ENCODE measurements around the gene FRS2. TPM values are rescaled to one million over a fixed set of nuclear protein-coding genes. Genes with fewer than 3 reads are reported as not detected.

Gene FRS2
- total and polyA plus RNA-seq, 9 of the 15 experiments (the other 6 are each of a cell fraction or from before 2014, with no cell fraction given), result 1.0 to 9.1 (median 6.0) TPM

DNA sequence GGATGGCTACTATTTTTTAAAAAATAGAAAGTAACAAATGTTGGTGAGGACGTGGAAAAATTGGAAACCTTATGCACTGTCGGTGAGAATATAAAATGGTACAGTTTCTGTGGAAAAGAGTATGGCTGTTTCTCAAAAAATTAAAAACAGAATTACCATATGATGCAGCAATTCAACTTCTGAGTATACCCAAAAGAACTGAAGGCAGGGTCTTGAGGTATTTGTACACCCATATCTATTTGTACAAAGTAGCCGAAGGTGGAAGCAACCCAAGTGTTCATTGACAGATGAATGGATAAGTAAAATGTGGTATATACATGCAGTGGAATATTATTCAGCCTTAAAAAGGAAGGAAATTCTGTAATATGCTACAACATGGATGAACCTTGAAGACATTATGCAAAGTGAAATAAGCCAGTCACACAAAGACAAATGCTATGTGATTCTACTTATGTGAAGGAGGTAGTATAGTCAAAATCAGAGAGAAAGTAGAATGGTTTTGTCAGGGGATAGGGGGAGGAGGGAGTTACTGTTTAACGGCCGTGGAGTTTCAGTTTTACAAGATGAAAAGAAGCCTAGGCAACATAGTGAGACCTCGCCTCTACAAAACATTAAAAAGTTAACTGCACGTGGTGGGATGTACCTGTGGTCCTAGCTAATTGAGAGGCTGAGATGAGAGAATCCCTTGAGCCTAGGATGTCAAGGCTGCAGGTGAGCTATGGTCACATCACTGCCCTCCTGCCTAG lies 76.7 kb downstream of the FRS2 start:
- no peak for DNase-seq (ENCODE audit: extremely low read depth in 1 of 4, low spot score in 3 of 4)
- Histone ChIP-seq H3K27me3 (ENCODE audit: control insufficient read depth in 2 of 2, insufficient read depth in 2 of 2, low read length in 2 of 2) (no peaks in the 10 kb centered on the region), H3K4me2 (ENCODE audit: insufficient read depth, low read length) (no peak overlapping the region), H3K27ac (ENCODE audit: extremely low read depth, low read depth, low read length) (no peak overlapping the region), H3K4me3 (no peak overlapping the region), H3K36me3 (ENCODE audit: control insufficient read depth, insufficient read depth, low read length) (no peaks in the 10 kb centered on the region), H2AFZ (ENCODE audit: low read depth, low read length) (no peak overlapping the region), H3K9ac (ENCODE audit: insufficient read depth in 1 of 2, low read depth in 2 of 2, low read length in 2 of 2) (no peak overlapping the region), H3K4me1 (replicated peaks in 1 of 2; ENCODE audit: control insufficient read depth in 2 of 2, insufficient read depth in 2 of 2, low read length in 2 of 2) (no peaks in the 10 kb centered on the region), H4K20me1 (replicated peaks; ENCODE audit: control insufficient read depth, insufficient read depth, low read length) (no peaks in the 10 kb centered on the region), H3K79me2 (ENCODE audit: control insufficient read depth, insufficient read depth, low read length) (no peaks in the 10 kb centered on the region), H3K9me3 (replicated peaks; ENCODE audit: control insufficient read depth, insufficient read depth, low read depth, low read length) (no peaks in the 10 kb centered on the region; the same call in 1 of the 2 replicates), H3K9me1 (ENCODE audit: control insufficient read depth, insufficient read depth, low read length) (no peaks in the 10 kb centered on the region)
- no peak for TF ChIP-seq ZNF785 (CRISPR knock-in tag; IDR thresholded peaks at IDR 0.05)
- no peak for TF ChIP-seq PHB2 (IDR thresholded peaks at IDR 0.05; ENCODE audit: low read depth)
- peak; percentile 22 for TF ChIP-seq ZNF146 (CRISPR knock-in tag; IDR thresholded peaks at IDR 0.05; ENCODE audit: unreplicated experiment)
- ChIA-PET CTCF (ENCODE audit: low intra/inter-chr PET ratio) (no interaction called here), POLR2A (no interaction called here)
- in situ Hi-C loops (cut with MboI), result no loop called here
- FAIRE-seq, result no peak
- intact Hi-C loops (cut with micrococcal nuclease), result no loop called here
- 83% methylated on average over 7 of the region's 7 CpGs for WGBS (ENCODE audit: insufficient coverage, low coverage, missing lambda C conversion rate)
- no TSS peak for BruUV-seq (replicated peaks)
- no peak for ATAC-seq

DNA sequence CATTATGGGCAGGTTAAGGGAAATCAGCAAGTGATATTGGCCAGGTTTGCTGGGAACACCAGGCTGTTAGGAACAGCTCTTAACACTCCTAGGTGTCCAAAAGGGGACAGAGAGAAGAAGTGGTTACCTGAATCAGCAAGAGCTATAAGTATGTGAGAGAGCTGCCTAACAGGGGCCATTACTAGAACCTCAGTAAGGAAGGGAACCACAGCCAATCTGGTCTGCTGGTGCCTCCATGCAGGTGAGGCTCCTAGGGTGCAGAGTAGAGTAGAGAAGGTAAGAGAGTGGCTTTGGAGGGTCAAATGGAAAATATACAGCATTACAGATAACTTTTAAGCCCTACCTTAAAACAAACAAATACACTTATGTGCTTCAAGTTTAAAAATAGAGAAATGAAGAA lies 78.5 kb downstream of the FRS2 start:
- no peaks in the 10 kb centered on the region; a peak in 1 of 5 replicates for H3K4me1 ChIP-seq (replicated peaks in 1 of 2; ENCODE audit: control insufficient read depth in 2 of 2, insufficient read depth in 2 of 2, low read length in 2 of 2)
- no peak overlapping the region for H3K27ac ChIP-seq (ENCODE audit: extremely low read depth, low read depth, low read length)
- no peak for FAIRE-seq
- in situ Hi-C loops (cut with MboI) (no loop called here), intact Hi-C loops (cut with micrococcal nuclease) (no loop called here)
- H2AFZ ChIP-seq (ENCODE audit: low read depth, low read length), result no peak overlapping the region
- H3K36me3 ChIP-seq (ENCODE audit: control insufficient read depth, insufficient read depth, low read length), result no peaks in the 10 kb centered on the region
- POLR2A ChIA-PET, result interaction anchor here (0.9 kb wide), 1 partner anchor 34 kb away, joined by 3 read pairs; no protein-coding TSS in a partner anchor
- no peaks in the 10 kb centered on the region; the same call in 1 of the 2 replicates for H3K9me3 ChIP-seq (replicated peaks; ENCODE audit: control insufficient read depth, insufficient read depth, low read depth, low read length)
- no peaks in the 10 kb centered on the region for H3K27me3 ChIP-seq (ENCODE audit: control insufficient read depth in 2 of 2, insufficient read depth in 2 of 2, low read length in 2 of 2)
- no peaks in the 10 kb centered on the region for H3K9me1 ChIP-seq (ENCODE audit: control insufficient read depth, insufficient read depth, low read length)
- BruUV-seq (replicated peaks), result no TSS peak
- CTCF ChIA-PET (ENCODE audit: low intra/inter-chr PET ratio), result no interaction called here
- no peaks in the 10 kb centered on the region for H3K79me2 ChIP-seq (ENCODE audit: control insufficient read depth, insufficient read depth, low read length)
- no peaks in the 10 kb centered on the region for H4K20me1 ChIP-seq (replicated peaks; ENCODE audit: control insufficient read depth, insufficient read depth, low read length)
- no peak overlapping the region for H3K4me2 ChIP-seq (ENCODE audit: insufficient read depth, low read length)
- no peak overlapping the region for H3K4me3 ChIP-seq
- no peak for ATAC-seq
- DNase-seq (ENCODE audit: extremely low read depth in 1 of 4, low spot score in 3 of 4), result no peak
- no peak overlapping the region for H3K9ac ChIP-seq (ENCODE audit: insufficient read depth in 1 of 2, low read depth in 2 of 2, low read length in 2 of 2)
- TF ChIP-seq, protein P1, sequence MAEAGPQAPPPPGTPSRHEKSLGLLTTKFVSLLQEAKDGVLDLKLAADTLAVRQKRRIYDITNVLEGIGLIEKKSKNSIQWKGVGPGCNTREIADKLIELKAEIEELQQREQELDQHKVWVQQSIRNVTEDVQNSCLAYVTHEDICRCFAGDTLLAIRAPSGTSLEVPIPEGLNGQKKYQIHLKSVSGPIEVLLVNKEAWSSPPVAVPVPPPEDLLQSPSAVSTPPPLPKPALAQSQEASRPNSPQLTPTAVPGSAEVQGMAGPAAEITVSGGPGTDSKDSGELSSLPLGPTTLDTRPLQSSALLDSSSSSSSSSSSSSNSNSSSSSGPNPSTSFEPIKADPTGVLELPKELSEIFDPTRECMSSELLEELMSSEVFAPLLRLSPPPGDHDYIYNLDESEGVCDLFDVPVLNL (CRISPR knock-in tag; IDR thresholded peaks at IDR 0.05; ENCODE audit: low read depth), result no peak
- TF ChIP-seq PHTF2 (CRISPR knock-in tag; IDR thresholded peaks at IDR 0.05), result no peak
- TF ChIP-seq, protein P2, sequence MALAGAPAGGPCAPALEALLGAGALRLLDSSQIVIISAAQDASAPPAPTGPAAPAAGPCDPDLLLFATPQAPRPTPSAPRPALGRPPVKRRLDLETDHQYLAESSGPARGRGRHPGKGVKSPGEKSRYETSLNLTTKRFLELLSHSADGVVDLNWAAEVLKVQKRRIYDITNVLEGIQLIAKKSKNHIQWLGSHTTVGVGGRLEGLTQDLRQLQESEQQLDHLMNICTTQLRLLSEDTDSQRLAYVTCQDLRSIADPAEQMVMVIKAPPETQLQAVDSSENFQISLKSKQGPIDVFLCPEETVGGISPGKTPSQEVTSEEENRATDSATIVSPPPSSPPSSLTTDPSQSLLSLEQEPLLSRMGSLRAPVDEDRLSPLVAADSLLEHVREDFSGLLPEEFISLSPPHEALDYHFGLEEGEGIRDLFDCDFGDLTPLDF (CRISPR knock-in tag; IDR thresholded peaks at IDR 0.05), result no peak
- TF ChIP-seq, protein P3, sequence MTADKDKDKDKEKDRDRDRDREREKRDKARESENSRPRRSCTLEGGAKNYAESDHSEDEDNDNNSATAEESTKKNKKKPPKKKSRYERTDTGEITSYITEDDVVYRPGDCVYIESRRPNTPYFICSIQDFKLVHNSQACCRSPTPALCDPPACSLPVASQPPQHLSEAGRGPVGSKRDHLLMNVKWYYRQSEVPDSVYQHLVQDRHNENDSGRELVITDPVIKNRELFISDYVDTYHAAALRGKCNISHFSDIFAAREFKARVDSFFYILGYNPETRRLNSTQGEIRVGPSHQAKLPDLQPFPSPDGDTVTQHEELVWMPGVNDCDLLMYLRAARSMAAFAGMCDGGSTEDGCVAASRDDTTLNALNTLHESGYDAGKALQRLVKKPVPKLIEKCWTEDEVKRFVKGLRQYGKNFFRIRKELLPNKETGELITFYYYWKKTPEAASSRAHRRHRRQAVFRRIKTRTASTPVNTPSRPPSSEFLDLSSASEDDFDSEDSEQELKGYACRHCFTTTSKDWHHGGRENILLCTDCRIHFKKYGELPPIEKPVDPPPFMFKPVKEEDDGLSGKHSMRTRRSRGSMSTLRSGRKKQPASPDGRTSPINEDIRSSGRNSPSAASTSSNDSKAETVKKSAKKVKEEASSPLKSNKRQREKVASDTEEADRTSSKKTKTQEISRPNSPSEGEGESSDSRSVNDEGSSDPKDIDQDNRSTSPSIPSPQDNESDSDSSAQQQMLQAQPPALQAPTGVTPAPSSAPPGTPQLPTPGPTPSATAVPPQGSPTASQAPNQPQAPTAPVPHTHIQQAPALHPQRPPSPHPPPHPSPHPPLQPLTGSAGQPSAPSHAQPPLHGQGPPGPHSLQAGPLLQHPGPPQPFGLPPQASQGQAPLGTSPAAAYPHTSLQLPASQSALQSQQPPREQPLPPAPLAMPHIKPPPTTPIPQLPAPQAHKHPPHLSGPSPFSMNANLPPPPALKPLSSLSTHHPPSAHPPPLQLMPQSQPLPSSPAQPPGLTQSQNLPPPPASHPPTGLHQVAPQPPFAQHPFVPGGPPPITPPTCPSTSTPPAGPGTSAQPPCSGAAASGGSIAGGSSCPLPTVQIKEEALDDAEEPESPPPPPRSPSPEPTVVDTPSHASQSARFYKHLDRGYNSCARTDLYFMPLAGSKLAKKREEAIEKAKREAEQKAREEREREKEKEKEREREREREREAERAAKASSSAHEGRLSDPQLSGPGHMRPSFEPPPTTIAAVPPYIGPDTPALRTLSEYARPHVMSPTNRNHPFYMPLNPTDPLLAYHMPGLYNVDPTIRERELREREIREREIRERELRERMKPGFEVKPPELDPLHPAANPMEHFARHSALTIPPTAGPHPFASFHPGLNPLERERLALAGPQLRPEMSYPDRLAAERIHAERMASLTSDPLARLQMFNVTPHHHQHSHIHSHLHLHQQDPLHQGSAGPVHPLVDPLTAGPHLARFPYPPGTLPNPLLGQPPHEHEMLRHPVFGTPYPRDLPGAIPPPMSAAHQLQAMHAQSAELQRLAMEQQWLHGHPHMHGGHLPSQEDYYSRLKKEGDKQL (CRISPR knock-in tag; IDR thresholded peaks at IDR 0.05; ENCODE audit: borderline replicate concordance), result no peak

Measured in K562 (cell line).